GM12872 (cell line): ENCODE data around the gene DOK6.

Experiments
- TF ChIP-seq, protein P1 (sequence below): IDR thresholded peaks from 3 replicates; pipeline ENCODE4 v1.5.1; 2011; ENCODE audit warnings: low read depth, mild to moderate bottlenecking, low read length, moderate library complexity; ENCODE audit not compliant: insufficient read depth

Gene DOK6

DNA sequence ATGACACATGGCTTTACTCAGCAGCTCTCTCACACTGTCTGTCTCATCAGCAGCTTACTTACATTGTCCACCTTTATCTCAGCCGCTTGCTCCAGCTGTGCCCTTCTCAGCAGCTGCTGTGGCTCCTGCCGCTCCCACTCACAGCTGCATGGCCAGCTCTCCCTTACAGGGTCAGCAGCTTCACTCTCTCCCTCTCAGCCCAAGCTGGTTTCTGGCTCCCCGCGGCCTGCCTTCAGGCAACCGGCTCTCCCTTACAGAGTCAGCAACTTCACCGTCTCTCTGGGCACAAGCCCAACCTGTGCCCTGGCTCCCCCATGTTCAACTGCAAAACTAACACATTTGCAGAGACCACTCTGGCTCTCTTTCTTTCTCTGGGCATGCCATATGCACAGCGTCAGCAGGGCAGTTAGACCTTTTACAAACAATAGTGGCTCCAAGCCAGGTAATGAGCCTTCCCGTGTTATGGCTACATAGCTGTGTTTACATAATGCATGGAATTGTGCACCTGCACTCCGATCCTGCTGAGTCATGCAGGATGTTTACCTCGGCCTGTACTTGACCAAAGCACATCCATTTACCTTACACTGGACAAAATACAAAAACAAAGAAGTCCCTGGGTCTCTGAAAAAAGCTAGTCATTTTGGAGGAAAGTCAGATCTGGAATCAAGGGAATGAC lies 167.3 kb downstream of the DOK6 start:
- TF ChIP-seq, protein P1, sequence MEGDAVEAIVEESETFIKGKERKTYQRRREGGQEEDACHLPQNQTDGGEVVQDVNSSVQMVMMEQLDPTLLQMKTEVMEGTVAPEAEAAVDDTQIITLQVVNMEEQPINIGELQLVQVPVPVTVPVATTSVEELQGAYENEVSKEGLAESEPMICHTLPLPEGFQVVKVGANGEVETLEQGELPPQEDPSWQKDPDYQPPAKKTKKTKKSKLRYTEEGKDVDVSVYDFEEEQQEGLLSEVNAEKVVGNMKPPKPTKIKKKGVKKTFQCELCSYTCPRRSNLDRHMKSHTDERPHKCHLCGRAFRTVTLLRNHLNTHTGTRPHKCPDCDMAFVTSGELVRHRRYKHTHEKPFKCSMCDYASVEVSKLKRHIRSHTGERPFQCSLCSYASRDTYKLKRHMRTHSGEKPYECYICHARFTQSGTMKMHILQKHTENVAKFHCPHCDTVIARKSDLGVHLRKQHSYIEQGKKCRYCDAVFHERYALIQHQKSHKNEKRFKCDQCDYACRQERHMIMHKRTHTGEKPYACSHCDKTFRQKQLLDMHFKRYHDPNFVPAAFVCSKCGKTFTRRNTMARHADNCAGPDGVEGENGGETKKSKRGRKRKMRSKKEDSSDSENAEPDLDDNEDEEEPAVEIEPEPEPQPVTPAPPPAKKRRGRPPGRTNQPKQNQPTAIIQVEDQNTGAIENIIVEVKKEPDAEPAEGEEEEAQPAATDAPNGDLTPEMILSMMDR = no peak

GRCh38 chr18:69569133-69569532 lies 168.4 kb downstream of the DOK6 start:
- TF ChIP-seq, protein P1 = no peak

GRCh38 chr18:69574401-69574800 lies 173.7 kb downstream of the DOK6 start:
- TF ChIP-seq, protein P1 = no peak

- TF ChIP-seq, protein P1 = no peak
Observed at GRCh38 chr18:69580107-69580506, 179.4 kb downstream of the DOK6 start.

- TF ChIP-seq, protein P1 = no peak
Observed at GRCh38 chr18:69584429-69584828, 183.7 kb downstream of the DOK6 start.

- TF ChIP-seq, protein P1 = no peak
Observed at GRCh38 chr18:69585696-69586095, 185.0 kb downstream of the DOK6 start.

DNA sequence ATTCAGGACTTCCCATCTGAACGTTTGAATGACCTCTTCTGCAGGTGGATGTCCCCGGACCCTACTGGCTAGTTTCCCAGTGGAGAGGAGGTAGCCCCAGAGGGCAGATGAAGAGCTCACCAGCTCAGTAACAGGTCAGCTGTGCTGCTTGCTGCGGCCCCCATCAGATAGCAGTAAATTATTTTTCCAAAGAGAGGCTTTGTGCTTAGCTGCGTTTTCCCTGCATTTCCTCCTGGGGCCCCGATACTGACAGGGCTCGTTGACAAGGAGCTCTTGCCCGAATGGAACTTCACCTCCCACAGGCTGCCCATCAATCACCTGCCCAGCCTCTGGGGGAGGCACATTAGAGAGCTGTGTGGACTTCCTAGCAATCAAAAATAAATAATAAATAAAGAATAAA lies 185.8 kb downstream of the DOK6 start:
- TF ChIP-seq, protein P1 = no peak

GRCh38 chr18:69588301-69588700 lies 187.6 kb downstream of the DOK6 start:
- TF ChIP-seq, protein P1 = peak; percentile 19; the same call in 1 of the 3 replicates
